Liver (tissue), 9 donors: ENCODE measurements around the gene PEBP1. TPM values are rescaled to one million over a fixed set of nuclear protein-coding genes. Genes with fewer than 3 reads are reported as not detected.
"Not testable (repeated sequence)": the region's sequence is repeated elsewhere in the genome, so short reads cannot be mapped to it uniquely, and the experiment has no call there.

Experiments
- DNase-seq: peaks from one replicate; pipeline ENCODE4 v3.0.0-alpha.2; 2017; ENCODE audit warnings: low spot score
- H3K27ac ChIP-seq, 2 donors: one replicate each; pipeline ENCODE4 v1.7.0; 2013; ENCODE audit warnings: inconsistent platforms in 2 of 2, low read length in 2 of 2, control low read depth in 1 of 2, low read depth in 1 of 2, mild to moderate bottlenecking in 1 of 2
- H3K27me3 ChIP-seq, 4 donors: one replicate each; pipeline versions ENCODE4 v1.6.1 to v1.7.0; 2013; ENCODE audit warnings: low read length in 3 of 4, inconsistent platforms in 1 of 4, mild to moderate bottlenecking in 1 of 4, moderate library complexity in 1 of 4; ENCODE audit not compliant: control insufficient read depth in 4 of 4, insufficient read depth in 4 of 4
- H3K36me3 ChIP-seq, 4 donors: one replicate each; pipeline versions ENCODE4 v1.6.1 to v1.7.0; 2013; ENCODE audit warnings: low read length in 3 of 4, mild to moderate bottlenecking in 3 of 4, low read depth in 1 of 4, moderate library complexity in 1 of 4; ENCODE audit not compliant: control insufficient read depth in 4 of 4, insufficient read depth in 3 of 4
- H3K4me1 ChIP-seq, 4 donors: one replicate each; pipeline versions ENCODE4 v1.6.1 to v1.7.0; 2013; ENCODE audit warnings: low read length in 3 of 4, mild to moderate bottlenecking in 3 of 4, moderate library complexity in 1 of 4; ENCODE audit not compliant: control insufficient read depth in 4 of 4, insufficient read depth in 4 of 4
- H3K4me3 ChIP-seq, 3 donors: one replicate each; pipeline versions ENCODE4 v1.6.1 to v1.7.0; 2013; ENCODE audit warnings: low read length in 3 of 3, control low read depth in 1 of 3, low read depth in 1 of 3, mild to moderate bottlenecking in 1 of 3
- H3K9ac ChIP-seq, 2 donors: one replicate each; pipeline ENCODE4 v1.7.0; 2013; ENCODE audit warnings: low read length in 2 of 2, mild to moderate bottlenecking in 2 of 2, moderate library complexity in 2 of 2, control low read depth in 1 of 2, low read depth in 1 of 2
- H3K9me3 ChIP-seq, 4 donors: one replicate each; pipeline versions ENCODE4 v1.6.1 to v1.7.0; 2013; ENCODE audit warnings: low read length in 3 of 4; ENCODE audit not compliant: control insufficient read depth in 4 of 4
- ATF3 ChIP-seq: IDR thresholded peaks from 2 replicates; pipeline ENCODE4 v1.6.1; 2016; ENCODE audit warnings: antibody characterized with exemption
- EGR1 ChIP-seq, 2 donors: IDR thresholded peaks; 2 replicates each; pipeline ENCODE4 v1.6.1; 2016 to 2018; ENCODE audit warnings: antibody characterized with exemption in 2 of 2, low read depth in 2 of 2
- FOXA1 ChIP-seq: IDR thresholded peaks from 2 replicates; pipeline ENCODE4 v1.6.1; 2016; ENCODE audit warnings: antibody characterized with exemption
- FOXA2 ChIP-seq: IDR thresholded peaks from 2 replicates; pipeline ENCODE4 v1.6.1; 2016; ENCODE audit warnings: antibody characterized with exemption
- GABPA ChIP-seq, 2 donors: IDR thresholded peaks in 1 of 2; conservative IDR thresholded peaks in 1 of 2; 2 replicates each; pipeline ENCODE4 v1.6.1; 2016; ENCODE audit warnings: antibody characterized with exemption in 2 of 2, mild to moderate bottlenecking in 1 of 2, moderate library complexity in 1 of 2
- HNF4A ChIP-seq, 2 donors: conservative IDR thresholded peaks; 2 replicates each; pipeline ENCODE4 v1.6.1; 2016; ENCODE audit warnings: antibody characterized with exemption in 2 of 2, mild to moderate bottlenecking in 2 of 2
- HNF4G ChIP-seq: IDR thresholded peaks from 2 replicates; pipeline ENCODE4 v1.6.1; 2016; ENCODE audit warnings: antibody characterized with exemption
- JUND ChIP-seq, 2 donors: IDR thresholded peaks; 2 replicates each; pipeline ENCODE4 v1.6.1; 2016; ENCODE audit warnings: antibody characterized with exemption in 2 of 2
- NR2F2 ChIP-seq: IDR thresholded peaks from 2 replicates; pipeline ENCODE4 v1.6.1; 2016; ENCODE audit warnings: antibody characterized with exemption
- RAD21 ChIP-seq, 2 donors: IDR thresholded peaks; 2 replicates each; pipeline ENCODE4 v1.6.1; 2016; ENCODE audit warnings: antibody characterized with exemption in 2 of 2, mild to moderate bottlenecking in 2 of 2
- RXRA ChIP-seq, 2 donors: IDR thresholded peaks; 2 replicates each; pipeline ENCODE4 v1.6.1; 2017 to 2018; ENCODE audit warnings: antibody characterized with exemption in 2 of 2, mild to moderate bottlenecking in 1 of 2
- SP1 ChIP-seq: IDR thresholded peaks from 2 replicates; pipeline ENCODE4 v1.6.1; 2018; ENCODE audit warnings: antibody characterized with exemption, mild to moderate bottlenecking
- TAF1 ChIP-seq: conservative IDR thresholded peaks from 2 replicates; pipeline ENCODE4 v1.6.1; 2016; ENCODE audit warnings: antibody characterized with exemption, mild to moderate bottlenecking
- YY1 ChIP-seq: IDR thresholded peaks from 2 replicates; pipeline ENCODE4 v1.6.1; 2016; ENCODE audit warnings: antibody characterized with exemption, mild to moderate bottlenecking
- WGBS: extraction: QIAGEN DNeasy Blood & Tissue Kit; methylation state at CpG from one replicate; pipeline ENCODE4 v1.1.7; 2013; 5-methylcytosine and 5-hydroxymethylcytosine counted together
- polyA plus RNA-seq, 2 donors: library from polyadenylated mRNA; stranded (reverse) in 1 of 2; unstranded in 1 of 2; fragments of 200-250 nt in 1 of 2; fragments of >200 nt in 1 of 2; fragmentation: Nextera tagmentation in 1 of 2; extraction: Ambion mirVana in 1 of 2; gene quantifications; one replicate each; pipeline versions ENCODE4 v1.2.1 to v1.2.3, GENCODE V29; 2013 to 2015
- total RNA-seq, 2 donors: library from RNA; depleted of rRNA; stranded (reverse); fragments of >200 nt; gene quantifications; one replicate each; pipeline ENCODE4 v1.2.3, GENCODE V29; 2014
- TF ChIP-seq, protein P1 (sequence below): fragments of 150-350 bp; IDR thresholded peaks from 2 replicates; pipeline ENCODE4 v1.5.1; 2017; ENCODE audit warnings: improper control_type of control experiment, low read depth, low read length; ENCODE audit not compliant: missing input control
- TF ChIP-seq, protein P2 (sequence below): IDR thresholded peaks from 2 replicates; pipeline ENCODE4 v1.6.1; 2016; ENCODE audit warnings: antibody characterized with exemption
- TF ChIP-seq, protein P3 (sequence below): IDR thresholded peaks from 2 replicates; pipeline ENCODE4 v1.6.1; 2016; ENCODE audit warnings: antibody characterized with exemption
- TF ChIP-seq, protein P4 (sequence below): IDR thresholded peaks from 2 replicates; pipeline ENCODE4 v1.6.1; 2016; ENCODE audit warnings: antibody characterized with exemption, mild to moderate bottlenecking
- donor health status: healthy.
- donor health status: healthy.
- donor health status: healthy.
- donor health status: healthy.
- donor health status: healthy.

Gene PEBP1
- total and polyA plus RNA-seq, 4 donors, result 478 to 1,937 (median 635) TPM

- H3K27me3 ChIP-seq, result no peaks in the 10 kb centered on the region
- no peak for DNase-seq
- H3K9me3 ChIP-seq, result no peaks in the 10 kb centered on the region
- no peak overlapping the region for H3K27ac ChIP-seq
- TF ChIP-seq FOXA1 (no peak), NR2F2 (no peak), FOXA2 (no peak), TAF1 (no peak), ATF3 (no peak), RAD21 (IDR thresholded peaks at IDR 0.05) (no peak), GABPA (IDR thresholded peaks at IDR 0.05 in 1 of 2, conservative IDR thresholded peaks at IDR 0.05 in 1 of 2) (no peak), HNF4A (conservative IDR thresholded peaks at IDR 0.05) (no peak), EGR1 (IDR thresholded peaks at IDR 0.05; ENCODE audit: low read depth in 2 of 2) (no peak), YY1 (no peak), RXRA (IDR thresholded peaks at IDR 0.05) (no peak), HNF4G (no peak), SP1 (no peak), JUND (IDR thresholded peaks at IDR 0.05) (no peak)
- TF ChIP-seq, protein P1, sequence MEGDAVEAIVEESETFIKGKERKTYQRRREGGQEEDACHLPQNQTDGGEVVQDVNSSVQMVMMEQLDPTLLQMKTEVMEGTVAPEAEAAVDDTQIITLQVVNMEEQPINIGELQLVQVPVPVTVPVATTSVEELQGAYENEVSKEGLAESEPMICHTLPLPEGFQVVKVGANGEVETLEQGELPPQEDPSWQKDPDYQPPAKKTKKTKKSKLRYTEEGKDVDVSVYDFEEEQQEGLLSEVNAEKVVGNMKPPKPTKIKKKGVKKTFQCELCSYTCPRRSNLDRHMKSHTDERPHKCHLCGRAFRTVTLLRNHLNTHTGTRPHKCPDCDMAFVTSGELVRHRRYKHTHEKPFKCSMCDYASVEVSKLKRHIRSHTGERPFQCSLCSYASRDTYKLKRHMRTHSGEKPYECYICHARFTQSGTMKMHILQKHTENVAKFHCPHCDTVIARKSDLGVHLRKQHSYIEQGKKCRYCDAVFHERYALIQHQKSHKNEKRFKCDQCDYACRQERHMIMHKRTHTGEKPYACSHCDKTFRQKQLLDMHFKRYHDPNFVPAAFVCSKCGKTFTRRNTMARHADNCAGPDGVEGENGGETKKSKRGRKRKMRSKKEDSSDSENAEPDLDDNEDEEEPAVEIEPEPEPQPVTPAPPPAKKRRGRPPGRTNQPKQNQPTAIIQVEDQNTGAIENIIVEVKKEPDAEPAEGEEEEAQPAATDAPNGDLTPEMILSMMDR, result no peak
- TF ChIP-seq, protein P2, sequence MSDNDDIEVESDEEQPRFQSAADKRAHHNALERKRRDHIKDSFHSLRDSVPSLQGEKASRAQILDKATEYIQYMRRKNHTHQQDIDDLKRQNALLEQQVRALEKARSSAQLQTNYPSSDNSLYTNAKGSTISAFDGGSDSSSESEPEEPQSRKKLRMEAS, result no peak
- TF ChIP-seq, protein P3, sequence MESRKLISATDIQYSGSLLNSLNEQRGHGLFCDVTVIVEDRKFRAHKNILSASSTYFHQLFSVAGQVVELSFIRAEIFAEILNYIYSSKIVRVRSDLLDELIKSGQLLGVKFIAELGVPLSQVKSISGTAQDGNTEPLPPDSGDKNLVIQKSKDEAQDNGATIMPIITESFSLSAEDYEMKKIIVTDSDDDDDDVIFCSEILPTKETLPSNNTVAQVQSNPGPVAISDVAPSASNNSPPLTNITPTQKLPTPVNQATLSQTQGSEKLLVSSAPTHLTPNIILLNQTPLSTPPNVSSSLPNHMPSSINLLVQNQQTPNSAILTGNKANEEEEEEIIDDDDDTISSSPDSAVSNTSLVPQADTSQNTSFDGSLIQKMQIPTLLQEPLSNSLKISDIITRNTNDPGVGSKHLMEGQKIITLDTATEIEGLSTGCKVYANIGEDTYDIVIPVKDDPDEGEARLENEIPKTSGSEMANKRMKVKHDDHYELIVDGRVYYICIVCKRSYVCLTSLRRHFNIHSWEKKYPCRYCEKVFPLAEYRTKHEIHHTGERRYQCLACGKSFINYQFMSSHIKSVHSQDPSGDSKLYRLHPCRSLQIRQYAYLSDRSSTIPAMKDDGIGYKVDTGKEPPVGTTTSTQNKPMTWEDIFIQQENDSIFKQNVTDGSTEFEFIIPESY, result no peak
- TF ChIP-seq, protein P4, sequence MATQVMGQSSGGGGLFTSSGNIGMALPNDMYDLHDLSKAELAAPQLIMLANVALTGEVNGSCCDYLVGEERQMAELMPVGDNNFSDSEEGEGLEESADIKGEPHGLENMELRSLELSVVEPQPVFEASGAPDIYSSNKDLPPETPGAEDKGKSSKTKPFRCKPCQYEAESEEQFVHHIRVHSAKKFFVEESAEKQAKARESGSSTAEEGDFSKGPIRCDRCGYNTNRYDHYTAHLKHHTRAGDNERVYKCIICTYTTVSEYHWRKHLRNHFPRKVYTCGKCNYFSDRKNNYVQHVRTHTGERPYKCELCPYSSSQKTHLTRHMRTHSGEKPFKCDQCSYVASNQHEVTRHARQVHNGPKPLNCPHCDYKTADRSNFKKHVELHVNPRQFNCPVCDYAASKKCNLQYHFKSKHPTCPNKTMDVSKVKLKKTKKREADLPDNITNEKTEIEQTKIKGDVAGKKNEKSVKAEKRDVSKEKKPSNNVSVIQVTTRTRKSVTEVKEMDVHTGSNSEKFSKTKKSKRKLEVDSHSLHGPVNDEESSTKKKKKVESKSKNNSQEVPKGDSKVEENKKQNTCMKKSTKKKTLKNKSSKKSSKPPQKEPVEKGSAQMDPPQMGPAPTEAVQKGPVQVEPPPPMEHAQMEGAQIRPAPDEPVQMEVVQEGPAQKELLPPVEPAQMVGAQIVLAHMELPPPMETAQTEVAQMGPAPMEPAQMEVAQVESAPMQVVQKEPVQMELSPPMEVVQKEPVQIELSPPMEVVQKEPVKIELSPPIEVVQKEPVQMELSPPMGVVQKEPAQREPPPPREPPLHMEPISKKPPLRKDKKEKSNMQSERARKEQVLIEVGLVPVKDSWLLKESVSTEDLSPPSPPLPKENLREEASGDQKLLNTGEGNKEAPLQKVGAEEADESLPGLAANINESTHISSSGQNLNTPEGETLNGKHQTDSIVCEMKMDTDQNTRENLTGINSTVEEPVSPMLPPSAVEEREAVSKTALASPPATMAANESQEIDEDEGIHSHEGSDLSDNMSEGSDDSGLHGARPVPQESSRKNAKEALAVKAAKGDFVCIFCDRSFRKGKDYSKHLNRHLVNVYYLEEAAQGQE, result no peak
- 97% methylated on average over 5 of the region's 5 CpGs for WGBS
- H3K9ac ChIP-seq, result no peak overlapping the region
- H3K4me1 ChIP-seq, result peaks cover 19 to 43% (median 33%) of the 10 kb centered on the region in 4 donors
- no peak overlapping the region for H3K4me3 ChIP-seq
- H3K36me3 ChIP-seq, result no peaks in the 10 kb centered on the region
These were observed 8.1 kb upstream of the PEBP1 start for GRCh38 chr12:118127867-118128266.

DNA sequence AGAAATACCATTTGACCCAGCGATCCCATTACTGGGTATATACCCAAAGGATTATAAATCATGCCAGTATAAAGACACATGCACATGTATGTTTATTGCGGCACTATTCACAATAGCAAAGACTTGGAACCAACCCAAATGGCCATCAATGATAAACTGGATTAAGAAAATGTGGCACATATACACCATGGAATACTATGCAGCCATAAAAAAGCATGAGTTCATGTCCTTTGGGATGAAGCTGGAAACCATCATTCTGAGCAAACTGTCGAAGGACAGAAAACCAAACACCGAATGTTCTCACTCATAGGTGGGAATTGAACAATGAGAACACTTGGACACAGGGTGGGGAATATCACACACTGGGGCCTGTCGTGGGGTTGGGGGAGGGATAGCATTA is 6.5 kb upstream of the PEBP1 start:
- DNase-seq, H3K27me3 ChIP-seq, H3K9me3 ChIP-seq, H3K4me3 ChIP-seq, H3K27ac ChIP-seq, H3K9ac ChIP-seq, H3K36me3 ChIP-seq: not testable (repeated sequence)
- WGBS, result 98% methylated on average over 5 of the region's 5 CpGs
- H3K4me1 ChIP-seq, result peaks cover 11 to 39% (median 29%) of the 10 kb centered on the region in 4 donors
